ENCODE results near the gene PLIN4.

The PLIN4 gene

GRCh38 chr19:4499855-4500254, 18.4 kb downstream of the PLIN4 start:
- H3K4me1 ChIP-seq (ENCODE audit: control insufficient read depth in 2 of 2, insufficient read depth in 2 of 2, low read length in 2 of 2): no peaks in the 10 kb centered on the region
- H3K27ac ChIP-seq (ENCODE audit: low read depth in 2 of 2, low read length in 2 of 2): no peak overlapping the region
- H3K4me3 ChIP-seq (ENCODE audit: low read length in 2 of 2): no peak overlapping the region
- H3K9me3 ChIP-seq (ENCODE audit: control insufficient read depth in 2 of 2, low read length in 2 of 2): no peaks in the 10 kb centered on the region
- no peaks in the 10 kb centered on the region for H3K27me3 ChIP-seq (ENCODE audit: control insufficient read depth in 2 of 2, insufficient read depth in 2 of 2, low read length in 2 of 2)
- no peak overlapping the region for H3K9ac ChIP-seq (ENCODE audit: low read depth in 1 of 2, low read length in 2 of 2)
- peaks cover 32 to 38% of the 10 kb centered on the region in 2 donors for H3K36me3 ChIP-seq (ENCODE audit: control insufficient read depth in 2 of 2, insufficient read depth in 2 of 2, low read length in 2 of 2)

GRCh38 chr19:4499318-4499717, 19.0 kb downstream of the PLIN4 start:
- no peak overlapping the region for H3K9ac ChIP-seq (ENCODE audit: low read depth in 1 of 2, low read length in 2 of 2)
- H3K27me3 ChIP-seq (ENCODE audit: control insufficient read depth in 2 of 2, insufficient read depth in 2 of 2, low read length in 2 of 2): no peaks in the 10 kb centered on the region
- H3K4me3 ChIP-seq (ENCODE audit: low read length in 2 of 2): no peak overlapping the region
- H3K9me3 ChIP-seq (ENCODE audit: control insufficient read depth in 2 of 2, low read length in 2 of 2): no peaks in the 10 kb centered on the region
- peaks cover 32 to 37% of the 10 kb centered on the region in 2 donors for H3K36me3 ChIP-seq (ENCODE audit: control insufficient read depth in 2 of 2, insufficient read depth in 2 of 2, low read length in 2 of 2)
- no peak overlapping the region for H3K27ac ChIP-seq (ENCODE audit: low read depth in 2 of 2, low read length in 2 of 2)
- no peaks in the 10 kb centered on the region for H3K4me1 ChIP-seq (ENCODE audit: control insufficient read depth in 2 of 2, insufficient read depth in 2 of 2, low read length in 2 of 2)

GRCh38 chr19:4498694-4499093, 19.6 kb downstream of the PLIN4 start:
- H3K27me3 ChIP-seq (ENCODE audit: control insufficient read depth in 2 of 2, insufficient read depth in 2 of 2, low read length in 2 of 2): no peaks in the 10 kb centered on the region
- no peaks in the 10 kb centered on the region for H3K4me1 ChIP-seq (ENCODE audit: control insufficient read depth in 2 of 2, insufficient read depth in 2 of 2, low read length in 2 of 2)
- no peak overlapping the region for H3K27ac ChIP-seq (ENCODE audit: low read depth in 2 of 2, low read length in 2 of 2)
- H3K9me3 ChIP-seq (ENCODE audit: control insufficient read depth in 2 of 2, low read length in 2 of 2): no peaks in the 10 kb centered on the region
- peaks cover 33 to 38% of the 10 kb centered on the region in 2 donors for H3K36me3 ChIP-seq (ENCODE audit: control insufficient read depth in 2 of 2, insufficient read depth in 2 of 2, low read length in 2 of 2)
- H3K4me3 ChIP-seq (ENCODE audit: low read length in 2 of 2): no peak overlapping the region
- H3K9ac ChIP-seq (ENCODE audit: low read depth in 1 of 2, low read length in 2 of 2): no peak overlapping the region

- Histone ChIP-seq H3K9ac (ENCODE audit: low read depth in 1 of 2, low read length in 2 of 2) (no peak overlapping the region), H3K9me3 (ENCODE audit: control insufficient read depth in 2 of 2, low read length in 2 of 2) (no peaks in the 10 kb centered on the region), H3K27ac (ENCODE audit: low read depth in 2 of 2, low read length in 2 of 2) (no peak overlapping the region), H3K36me3 (ENCODE audit: control insufficient read depth in 2 of 2, insufficient read depth in 2 of 2, low read length in 2 of 2) (peaks cover 34 to 42% of the 10 kb centered on the region in 2 donors), H3K27me3 (ENCODE audit: control insufficient read depth in 2 of 2, insufficient read depth in 2 of 2, low read length in 2 of 2) (no peaks in the 10 kb centered on the region), H3K4me3 (ENCODE audit: low read length in 2 of 2) (no peak overlapping the region), H3K4me1 (ENCODE audit: control insufficient read depth in 2 of 2, insufficient read depth in 2 of 2, low read length in 2 of 2) (no peaks in the 10 kb centered on the region)
Measured at GRCh38 chr19:4497770-4498389, 20.4 kb downstream of the PLIN4 start.

- peaks cover 34 to 40% of the 10 kb centered on the region in 2 donors for H3K36me3 ChIP-seq (ENCODE audit: control insufficient read depth in 2 of 2, insufficient read depth in 2 of 2, low read length in 2 of 2)
- H3K4me1 ChIP-seq (ENCODE audit: control insufficient read depth in 2 of 2, insufficient read depth in 2 of 2, low read length in 2 of 2): no peaks in the 10 kb centered on the region
Measured at GRCh38 chr19:4496304-4496703, 22.0 kb downstream of the PLIN4 start.

GRCh38 chr19:4495471-4495870, 22.8 kb downstream of the PLIN4 start:
- Histone ChIP-seq H3K27ac (ENCODE audit: low read depth in 2 of 2, low read length in 2 of 2) (no peak overlapping the region), H3K36me3 (ENCODE audit: control insufficient read depth in 2 of 2, insufficient read depth in 2 of 2, low read length in 2 of 2) (peaks cover 33 to 34% of the 10 kb centered on the region in 2 donors), H3K27me3 (ENCODE audit: control insufficient read depth in 2 of 2, insufficient read depth in 2 of 2, low read length in 2 of 2) (no peaks in the 10 kb centered on the region), H3K9me3 (ENCODE audit: control insufficient read depth in 2 of 2, low read length in 2 of 2) (no peaks in the 10 kb centered on the region), H3K9ac (ENCODE audit: low read depth in 1 of 2, low read length in 2 of 2) (no peak overlapping the region), H3K4me1 (ENCODE audit: control insufficient read depth in 2 of 2, insufficient read depth in 2 of 2, low read length in 2 of 2) (no peaks in the 10 kb centered on the region), H3K4me3 (ENCODE audit: low read length in 2 of 2) (no peak overlapping the region)

More at GRCh38 chr19:4496304-4496703, 22.0 kb downstream of the PLIN4 start:
- Histone ChIP-seq H3K27me3 (ENCODE audit: control insufficient read depth in 2 of 2, insufficient read depth in 2 of 2, low read length in 2 of 2) (no peaks in the 10 kb centered on the region), H3K9me3 (ENCODE audit: control insufficient read depth in 2 of 2, low read length in 2 of 2) (no peaks in the 10 kb centered on the region), H3K27ac (ENCODE audit: low read depth in 2 of 2, low read length in 2 of 2) (no peak overlapping the region), H3K9ac (ENCODE audit: low read depth in 1 of 2, low read length in 2 of 2) (no peak overlapping the region), H3K4me3 (ENCODE audit: low read length in 2 of 2) (no peak overlapping the region)

GRCh38 chr19:4494691-4495064, 23.6 kb downstream of the PLIN4 start:
- no peak overlapping the region for H3K27ac ChIP-seq (ENCODE audit: low read depth in 2 of 2, low read length in 2 of 2)
- H3K36me3 ChIP-seq (ENCODE audit: control insufficient read depth in 2 of 2, insufficient read depth in 2 of 2, low read length in 2 of 2): peaks cover 33 to 42% of the 10 kb centered on the region in 2 donors
- no peak overlapping the region for H3K9ac ChIP-seq (ENCODE audit: low read depth in 1 of 2, low read length in 2 of 2)
- no peaks in the 10 kb centered on the region for H3K9me3 ChIP-seq (ENCODE audit: control insufficient read depth in 2 of 2, low read length in 2 of 2)
- H3K27me3 ChIP-seq (ENCODE audit: control insufficient read depth in 2 of 2, insufficient read depth in 2 of 2, low read length in 2 of 2): no peaks in the 10 kb centered on the region
- no peaks in the 10 kb centered on the region for H3K4me1 ChIP-seq (ENCODE audit: control insufficient read depth in 2 of 2, insufficient read depth in 2 of 2, low read length in 2 of 2)
- H3K4me3 ChIP-seq (ENCODE audit: low read length in 2 of 2): no peak overlapping the region

GRCh38 chr19:4493929-4494690, 24.2 kb downstream of the PLIN4 start:
- H3K36me3 ChIP-seq (ENCODE audit: control insufficient read depth in 2 of 2, insufficient read depth in 2 of 2, low read length in 2 of 2): peaks cover 35 to 43% of the 10 kb centered on the region in 2 donors

GRCh38 chr19:4493104-4493928, 25.0 kb downstream of the PLIN4 start:
- H3K9me3 ChIP-seq (ENCODE audit: control insufficient read depth in 2 of 2, low read length in 2 of 2): no peaks in the 10 kb centered on the region
- H3K9ac ChIP-seq (ENCODE audit: low read depth in 1 of 2, low read length in 2 of 2): no peak overlapping the region
- no peak overlapping the region for H3K27ac ChIP-seq (ENCODE audit: low read depth in 2 of 2, low read length in 2 of 2)
- no peaks in the 10 kb centered on the region for H3K27me3 ChIP-seq (ENCODE audit: control insufficient read depth in 2 of 2, insufficient read depth in 2 of 2, low read length in 2 of 2)
- no peaks in the 10 kb centered on the region for H3K4me1 ChIP-seq (ENCODE audit: control insufficient read depth in 2 of 2, insufficient read depth in 2 of 2, low read length in 2 of 2)
- no peak overlapping the region for H3K4me3 ChIP-seq (ENCODE audit: low read length in 2 of 2)
- H3K36me3 ChIP-seq (ENCODE audit: control insufficient read depth in 2 of 2, insufficient read depth in 2 of 2, low read length in 2 of 2): peaks cover 35 to 42% of the 10 kb centered on the region in 2 donors

More at GRCh38 chr19:4493929-4494690, 24.2 kb downstream of the PLIN4 start:
- no peak overlapping the region for H3K27ac ChIP-seq (ENCODE audit: low read depth in 2 of 2, low read length in 2 of 2)
- no peaks in the 10 kb centered on the region for H3K9me3 ChIP-seq (ENCODE audit: control insufficient read depth in 2 of 2, low read length in 2 of 2)
- no peak overlapping the region for H3K9ac ChIP-seq (ENCODE audit: low read depth in 1 of 2, low read length in 2 of 2)
- H3K4me1 ChIP-seq (ENCODE audit: control insufficient read depth in 2 of 2, insufficient read depth in 2 of 2, low read length in 2 of 2): no peaks in the 10 kb centered on the region
- no peak overlapping the region for H3K4me3 ChIP-seq (ENCODE audit: low read length in 2 of 2)
- H3K27me3 ChIP-seq (ENCODE audit: control insufficient read depth in 2 of 2, insufficient read depth in 2 of 2, low read length in 2 of 2): no peaks in the 10 kb centered on the region
